Measurements from ENCODE around the gene KCTD14.

DNA sequence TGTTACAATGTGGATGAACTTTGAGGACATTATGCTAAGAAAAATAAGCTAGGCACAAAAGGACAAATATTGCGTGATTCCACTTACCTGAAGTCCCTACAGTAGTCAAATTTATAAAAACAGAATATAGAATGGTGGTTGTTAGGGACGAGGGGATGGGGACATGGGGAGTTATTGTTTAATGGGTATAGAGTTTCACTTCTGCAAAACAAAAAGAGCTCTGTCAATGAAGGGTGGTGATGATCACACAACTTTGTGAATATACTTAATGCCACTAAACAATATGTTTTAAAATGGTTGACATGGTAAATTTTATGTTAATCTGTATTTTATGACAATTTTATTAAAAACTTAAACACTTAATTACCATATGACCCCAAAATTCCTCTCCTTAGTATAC, 54.7 kb downstream of the KCTD14 start:
- TF ChIP-seq, protein P1, sequence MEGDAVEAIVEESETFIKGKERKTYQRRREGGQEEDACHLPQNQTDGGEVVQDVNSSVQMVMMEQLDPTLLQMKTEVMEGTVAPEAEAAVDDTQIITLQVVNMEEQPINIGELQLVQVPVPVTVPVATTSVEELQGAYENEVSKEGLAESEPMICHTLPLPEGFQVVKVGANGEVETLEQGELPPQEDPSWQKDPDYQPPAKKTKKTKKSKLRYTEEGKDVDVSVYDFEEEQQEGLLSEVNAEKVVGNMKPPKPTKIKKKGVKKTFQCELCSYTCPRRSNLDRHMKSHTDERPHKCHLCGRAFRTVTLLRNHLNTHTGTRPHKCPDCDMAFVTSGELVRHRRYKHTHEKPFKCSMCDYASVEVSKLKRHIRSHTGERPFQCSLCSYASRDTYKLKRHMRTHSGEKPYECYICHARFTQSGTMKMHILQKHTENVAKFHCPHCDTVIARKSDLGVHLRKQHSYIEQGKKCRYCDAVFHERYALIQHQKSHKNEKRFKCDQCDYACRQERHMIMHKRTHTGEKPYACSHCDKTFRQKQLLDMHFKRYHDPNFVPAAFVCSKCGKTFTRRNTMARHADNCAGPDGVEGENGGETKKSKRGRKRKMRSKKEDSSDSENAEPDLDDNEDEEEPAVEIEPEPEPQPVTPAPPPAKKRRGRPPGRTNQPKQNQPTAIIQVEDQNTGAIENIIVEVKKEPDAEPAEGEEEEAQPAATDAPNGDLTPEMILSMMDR (IDR thresholded peaks at IDR 0.05): no peak
- no peak for TF ChIP-seq POLR2A (IDR thresholded peaks at IDR 0.05)
